Ishikawa (cell line): Measurements from ENCODE around the gene ATXN3L.

Experiments
- CEBPB ChIP-seq: IDR thresholded peaks from 2 replicates; pipeline ENCODE4 v1.6.1; 2012
- CREB1 ChIP-seq: IDR thresholded peaks from 2 replicates; pipeline ENCODE4 v1.6.1; 2012; ENCODE audit warnings: low read depth
- EGR1 ChIP-seq: IDR thresholded peaks from 2 replicates; pipeline ENCODE4 v1.6.1; 2012
- EP300 ChIP-seq: IDR thresholded peaks from 2 replicates; pipeline ENCODE4 v1.6.1; 2012; ENCODE audit warnings: borderline replicate concordance
- FOXM1 ChIP-seq: IDR thresholded peaks from 2 replicates; pipeline ENCODE4 v1.6.1; 2012; ENCODE audit warnings: low read depth, borderline replicate concordance
- MAX ChIP-seq: IDR thresholded peaks from 2 replicates; pipeline ENCODE4 v1.6.1; 2012
- NFIC ChIP-seq: IDR thresholded peaks from 2 replicates; pipeline ENCODE4 v1.6.1; 2012
- RAD21 ChIP-seq: IDR thresholded peaks from 2 replicates; pipeline ENCODE4 v1.6.1; 2012; ENCODE audit warnings: low read depth
- REST ChIP-seq: IDR thresholded peaks from 2 replicates; pipeline ENCODE4 v1.6.1; 2012; ENCODE audit warnings: low read depth, mild to moderate bottlenecking
- TAF1 ChIP-seq: IDR thresholded peaks from 2 replicates; pipeline ENCODE4 v1.6.1; 2012; ENCODE audit warnings: low read depth, mild to moderate bottlenecking
- TCF12 ChIP-seq: IDR thresholded peaks from 2 replicates; pipeline ENCODE4 v1.6.1; 2012; ENCODE audit warnings: low read depth
- TEAD4 ChIP-seq: IDR thresholded peaks from 2 replicates; pipeline ENCODE4 v1.6.1; 2012
- USF1 ChIP-seq: IDR thresholded peaks from 2 replicates; pipeline ENCODE4 v1.6.1; 2012
- YY1 ChIP-seq: IDR thresholded peaks from 2 replicates; pipeline ENCODE4 v1.6.1; 2012; ENCODE audit warnings: low read depth
- ZBTB7A ChIP-seq: IDR thresholded peaks from 2 replicates; pipeline ENCODE4 v1.6.1; 2012; ENCODE audit warnings: low read depth

ATXN3L gene

GRCh38 chrX:13279279-13280018 lies 40.4 kb downstream of the ATXN3L start:
- no peak for TF ChIP-seq CEBPB
- TF ChIP-seq YY1, result no peak
- TF ChIP-seq TEAD4, result no peak
- TF ChIP-seq ZBTB7A, result no peak
- TF ChIP-seq REST, result no peak
- no peak for TF ChIP-seq CREB1
- no peak for TF ChIP-seq TAF1
- no peak for TF ChIP-seq NFIC
- no peak for TF ChIP-seq USF1
- no peak for TF ChIP-seq MAX
- no peak for TF ChIP-seq EP300
- no peak for TF ChIP-seq FOXM1
- no peak for TF ChIP-seq RAD21
- TF ChIP-seq EGR1, result no peak
- TF ChIP-seq TCF12, result no peak

- no peak for TF ChIP-seq ZBTB7A
- TF ChIP-seq NFIC, result no peak
- no peak for TF ChIP-seq EGR1
- TF ChIP-seq USF1, result no peak
- no peak for TF ChIP-seq EP300
- no peak for TF ChIP-seq CEBPB
- no peak for TF ChIP-seq REST
- TF ChIP-seq MAX, result no peak
- TF ChIP-seq CREB1, result no peak
- TF ChIP-seq TEAD4, result no peak
- no peak for TF ChIP-seq YY1
- TF ChIP-seq TAF1, result no peak
- no peak for TF ChIP-seq TCF12
- no peak for TF ChIP-seq RAD21
- no peak for TF ChIP-seq FOXM1
Measured at GRCh38 chrX:13277539-13277938, 42.3 kb downstream of the ATXN3L start.

- no peak for TF ChIP-seq ZBTB7A
- no peak for TF ChIP-seq USF1
- TF ChIP-seq TAF1, result no peak
- TF ChIP-seq YY1, result no peak
- no peak for TF ChIP-seq EP300
- no peak for TF ChIP-seq NFIC
- no peak for TF ChIP-seq REST
- no peak for TF ChIP-seq MAX
- TF ChIP-seq RAD21, result no peak
- no peak for TF ChIP-seq CREB1
- no peak for TF ChIP-seq EGR1
- no peak for TF ChIP-seq TEAD4
- TF ChIP-seq CEBPB, result no peak
- no peak for TF ChIP-seq FOXM1
Measured at GRCh38 chrX:13276991-13277390, 42.9 kb downstream of the ATXN3L start.

- TF ChIP-seq TCF12 (no peak), NFIC (no peak), TEAD4 (no peak), YY1 (no peak), EGR1 (no peak), CREB1 (no peak), REST (no peak), MAX (no peak), FOXM1 (no peak)
Measured at GRCh38 chrX:13275031-13275430, 44.8 kb downstream of the ATXN3L start.
